Natural killer cell (primary cell): Measurements from ENCODE around the gene CD300H. TPM values are rescaled to one million over a fixed set of nuclear protein-coding genes. Genes with fewer than 3 reads are reported as not detected.
A peak's percentile ranks its signal among the peaks of the same experiment; 100 is the strongest.

Source experiments
- ATAC-seq, 3 donors: fragments of 150-1000 bp in 2 of 3; fragments of 200-7000 bp in 1 of 3; cut with Tn5 transposase; 1 replicate in 1 of 3; 2 replicates in 2 of 3; pipeline ENCODE4 v1.10.0; 2021; ENCODE audit warnings: mild to moderate bottlenecking in 2 of 3, moderate library complexity in 2 of 3
- DNase-seq, 2 donors: peaks; one replicate each; pipeline versions ENCODE4 v3.0.0 to v3.0.0-alpha.2; 2013 to 2021; ENCODE audit warnings: mixed read lengths in 1 of 2
- H3K27ac ChIP-seq: one replicate; pipeline ENCODE4 v1.5.1; 2013; ENCODE audit warnings: mild to moderate bottlenecking, low read length
- H3K27me3 ChIP-seq: one replicate; pipeline ENCODE4 v1.6.1; 2013; ENCODE audit warnings: low read length; ENCODE audit not compliant: control insufficient read depth, insufficient read depth
- H3K36me3 ChIP-seq: one replicate; pipeline ENCODE4 v1.6.1; 2013; ENCODE audit warnings: low read length; ENCODE audit not compliant: control insufficient read depth, insufficient read depth
- H3K4me1 ChIP-seq: one replicate; pipeline ENCODE4 v1.6.1; 2013; ENCODE audit warnings: low read length; ENCODE audit not compliant: control insufficient read depth, insufficient read depth
- H3K4me3 ChIP-seq: one replicate; pipeline ENCODE4 v1.5.1; 2013; ENCODE audit warnings: low read length
- H3K9me3 ChIP-seq: one replicate; pipeline ENCODE4 v1.6.1; 2013; ENCODE audit warnings: low read length; ENCODE audit not compliant: control insufficient read depth, insufficient read depth
- H3K27ac Mint-ChIP-seq, 2 donors: one replicate each; pipeline ENCODE4 v1.8.0; 2022; ENCODE audit warnings: mild to moderate bottlenecking in 2 of 2, mixed read lengths in 2 of 2, moderate library complexity in 1 of 2
- H3K27me3 Mint-ChIP-seq, 2 donors: one replicate each; pipeline ENCODE4 v1.8.0; 2022; ENCODE audit warnings: low read depth in 2 of 2, mixed read lengths in 2 of 2
- H3K36me3 Mint-ChIP-seq: one replicate; pipeline ENCODE4 v1.8.0; 2022; ENCODE audit warnings: mixed read lengths
- H3K4me1 Mint-ChIP-seq, 2 donors: one replicate each; pipeline ENCODE4 v1.8.0; 2022; ENCODE audit warnings: mixed read lengths in 2 of 2
- H3K4me3 Mint-ChIP-seq: one replicate; pipeline ENCODE4 v1.8.0; 2022; ENCODE audit warnings: mild to moderate bottlenecking, moderate library complexity, mixed read lengths
- H3K9me3 Mint-ChIP-seq, 2 donors: one replicate each; pipeline ENCODE4 v1.8.0; 2022; ENCODE audit warnings: mixed read lengths in 2 of 2
- WGBS: methylation state at CpG from one replicate; pipeline ENCODE4 v1.1.7; 2013; ENCODE audit warnings: missing lambda C conversion rate; ENCODE audit not compliant: insufficient coverage; 5-methylcytosine and 5-hydroxymethylcytosine counted together
- intact Hi-C: fragments of 100-400 bp; cut with micrococcal nuclease; formaldehyde crosslinking; loops from one replicate; pipeline ENCODE4 v1.14.2; 2022
- total RNA-seq, 4 donors: library from RNA; stranded (reverse); fragments of 120-200 nt in 1 of 4; gene quantifications; one replicate each; pipeline versions ENCODE4 v1.2.3 to v1.2.4, GENCODE V29; 2013 to 2022
- TF ChIP-seq, protein P1 (sequence below): fragments of 200-600 bp; IDR thresholded peaks from one replicate; pipeline ENCODE4 v1.8.0; 2022; ENCODE audit warnings: antibody characterized with exemption

Gene CD300H
- total RNA-seq, 3 donors from 2014 or later (not counting 1 experiment from before 2014, with no cell fraction given), result 0.90 to 9.3 TPM; not detected in 1

DNA sequence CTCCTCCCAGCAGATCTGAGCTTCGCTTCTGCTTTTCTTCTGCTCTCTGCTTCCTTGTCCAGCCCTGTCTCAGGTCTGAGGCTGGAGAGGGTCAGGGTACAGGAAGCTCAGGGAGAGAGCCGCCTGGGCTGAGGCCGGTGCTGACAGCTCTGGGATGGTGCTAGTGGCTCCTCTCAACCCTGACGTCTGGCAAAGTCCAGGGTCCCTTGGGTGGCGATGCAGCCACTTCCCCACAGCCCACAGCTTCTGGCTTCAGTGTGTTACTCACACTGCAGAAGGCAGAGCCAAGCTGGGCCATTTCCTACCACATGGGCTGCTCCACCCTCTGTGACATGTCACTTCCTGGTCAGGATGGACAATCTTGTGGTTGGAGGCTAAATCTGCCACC, 21.5 kb downstream of the CD300H start, which contains the start of gene CD300C:
CD300C (minus strand) TSS at position 273 of the 388 bp plus-strand sequence. CDS start 333 bp downstream, outside the sequence.
- DNase-seq, result peak in 1 of 2 donors; percentile 17
- H3K27ac ChIP-seq, result peak within 1 kb of the TSS; percentile 55
- H3K4me3 Mint-ChIP-seq, result peak within 1 kb of the TSS; percentile 78
- peak; percentile 77 to 84 (median 82) for ATAC-seq
- peaks cover 36 to 51% of the 10 kb centered on the region in 2 donors for H3K4me1 Mint-ChIP-seq
- TF ChIP-seq, protein P1, sequence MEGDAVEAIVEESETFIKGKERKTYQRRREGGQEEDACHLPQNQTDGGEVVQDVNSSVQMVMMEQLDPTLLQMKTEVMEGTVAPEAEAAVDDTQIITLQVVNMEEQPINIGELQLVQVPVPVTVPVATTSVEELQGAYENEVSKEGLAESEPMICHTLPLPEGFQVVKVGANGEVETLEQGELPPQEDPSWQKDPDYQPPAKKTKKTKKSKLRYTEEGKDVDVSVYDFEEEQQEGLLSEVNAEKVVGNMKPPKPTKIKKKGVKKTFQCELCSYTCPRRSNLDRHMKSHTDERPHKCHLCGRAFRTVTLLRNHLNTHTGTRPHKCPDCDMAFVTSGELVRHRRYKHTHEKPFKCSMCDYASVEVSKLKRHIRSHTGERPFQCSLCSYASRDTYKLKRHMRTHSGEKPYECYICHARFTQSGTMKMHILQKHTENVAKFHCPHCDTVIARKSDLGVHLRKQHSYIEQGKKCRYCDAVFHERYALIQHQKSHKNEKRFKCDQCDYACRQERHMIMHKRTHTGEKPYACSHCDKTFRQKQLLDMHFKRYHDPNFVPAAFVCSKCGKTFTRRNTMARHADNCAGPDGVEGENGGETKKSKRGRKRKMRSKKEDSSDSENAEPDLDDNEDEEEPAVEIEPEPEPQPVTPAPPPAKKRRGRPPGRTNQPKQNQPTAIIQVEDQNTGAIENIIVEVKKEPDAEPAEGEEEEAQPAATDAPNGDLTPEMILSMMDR, result no peak
- H3K9me3 Mint-ChIP-seq, result no peaks in the 10 kb centered on the region
- H3K36me3 ChIP-seq, result peaks cover 3% of the 10 kb centered on the region
- no peaks in the 10 kb centered on the region for H3K9me3 ChIP-seq
- H3K4me1 ChIP-seq, result peaks cover 52% of the 10 kb centered on the region
- intact Hi-C loops, result no loop called here
- H3K36me3 Mint-ChIP-seq, result no peaks in the 10 kb centered on the region
- 31% methylated on average over 5 of the region's 5 CpGs for WGBS
- H3K27ac Mint-ChIP-seq, result peak within 1 kb of the TSS; percentile 43 to 81
- peaks cover 0 to 2% of the 10 kb centered on the region in 2 donors for H3K27me3 Mint-ChIP-seq
- peak within 1 kb of the TSS; percentile 22 for H3K4me3 ChIP-seq
- H3K27me3 ChIP-seq, result no peaks in the 10 kb centered on the region

DNA sequence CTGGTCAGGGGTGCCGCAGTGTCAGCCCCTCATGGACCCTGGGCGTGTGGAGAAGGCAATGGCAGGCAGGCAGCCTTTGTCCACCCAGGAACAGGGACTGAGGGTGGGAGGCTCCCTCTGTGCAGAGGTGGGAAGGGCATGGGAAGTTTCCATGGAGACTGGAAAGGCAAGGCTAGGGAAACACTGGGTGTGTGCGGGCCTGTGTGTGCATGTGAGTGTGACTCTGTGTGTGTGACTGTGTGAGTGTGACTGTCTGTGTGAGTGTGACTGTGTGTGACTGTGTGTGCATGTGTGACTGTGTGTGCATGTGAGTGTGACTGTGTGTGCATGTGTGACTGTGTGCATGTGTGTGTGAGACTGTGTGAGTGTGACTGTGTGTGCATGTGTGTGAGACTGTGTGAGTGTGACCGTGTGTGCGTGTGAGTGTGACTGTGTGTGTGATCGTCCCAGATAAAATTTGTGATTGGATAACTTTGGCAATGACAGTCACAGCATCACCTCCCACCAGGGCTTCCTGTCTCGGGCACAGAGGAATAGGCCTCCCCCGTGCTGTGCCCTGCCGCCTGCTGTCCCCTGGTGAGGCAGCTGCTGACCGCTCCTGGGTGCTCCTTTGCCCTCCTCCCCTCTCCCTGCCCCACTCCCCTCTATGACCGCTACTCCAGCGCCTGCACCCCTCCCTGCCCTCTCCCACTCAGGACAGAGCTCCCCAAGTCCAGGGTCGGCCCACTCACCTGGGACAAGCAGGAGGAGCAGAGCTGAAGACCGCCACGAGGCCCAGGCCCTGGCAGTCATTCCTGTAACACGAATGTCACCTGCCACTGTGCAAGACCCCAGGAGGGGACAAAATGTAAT, 22.1 kb downstream of the CD300H start:
- Mint-ChIP-seq H3K27me3 (peaks cover 0 to 2% of the 10 kb centered on the region in 2 donors), H3K4me3 (peak overlapping the region; percentile 78), H3K9me3 (no peaks in the 10 kb centered on the region), H3K4me1 (peaks cover 36 to 51% of the 10 kb centered on the region in 2 donors), H3K27ac (peak overlapping the region; percentile 43 to 81), H3K36me3 (no peaks in the 10 kb centered on the region)
- no peaks in the 10 kb centered on the region for H3K9me3 ChIP-seq
- WGBS, result 68% methylated on average over 16 of the region's 16 CpGs
- peak overlapping the region; percentile 22 for H3K4me3 ChIP-seq
- TF ChIP-seq, protein P1, result no peak
- H3K36me3 ChIP-seq, result peaks cover 3% of the 10 kb centered on the region
- DNase-seq (no peak), ATAC-seq (peak in 2 of 3 donors; percentile 36 to 47)
- intact Hi-C loops, result no loop called here
- H3K27me3 ChIP-seq, result no peaks in the 10 kb centered on the region
- peak overlapping the region; percentile 55 for H3K27ac ChIP-seq
- peaks cover 52% of the 10 kb centered on the region for H3K4me1 ChIP-seq

DNA sequence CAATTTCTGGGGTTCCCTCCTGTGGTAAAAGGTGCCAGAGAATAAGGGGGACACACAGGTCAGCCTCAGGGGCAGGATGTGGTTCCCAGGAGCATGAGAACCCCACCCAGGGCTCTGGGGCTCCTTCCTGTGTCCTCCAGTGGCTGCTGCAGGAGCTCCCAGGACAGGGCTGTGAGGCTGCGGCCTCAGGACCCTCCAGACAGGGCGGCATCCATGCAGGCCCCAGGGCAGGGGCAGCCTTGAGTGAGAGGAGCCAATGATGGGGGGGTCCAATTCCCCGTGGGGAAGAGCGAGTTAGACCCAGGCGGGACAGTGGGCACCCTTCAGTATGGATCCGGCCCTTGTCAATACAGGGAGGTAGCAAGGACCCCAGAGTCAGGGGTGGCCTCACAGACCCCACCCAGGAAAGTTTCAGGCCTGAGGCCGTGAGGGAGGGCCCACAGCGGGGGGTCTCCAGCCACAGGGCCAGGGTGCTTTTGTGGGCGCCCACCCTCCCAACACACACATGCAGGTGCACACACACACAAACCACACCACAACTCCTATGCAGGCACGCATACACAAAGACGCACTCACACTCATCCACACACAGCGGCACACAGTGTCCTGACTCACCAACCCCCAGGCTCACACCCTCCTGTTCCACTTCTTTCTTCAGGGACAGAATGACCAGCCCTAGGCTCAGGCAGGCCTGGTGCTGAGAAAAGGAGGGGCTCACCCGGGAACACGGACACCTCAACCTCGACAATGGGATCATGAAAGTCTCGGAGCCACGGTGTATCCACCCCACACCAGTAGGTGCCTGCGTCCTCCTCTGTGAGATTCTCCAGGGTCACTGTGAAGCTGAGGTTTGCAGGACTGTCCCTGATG, 23.2 kb downstream of the CD300H start:
- TF ChIP-seq, protein P1, result no peak
- H3K4me1 Mint-ChIP-seq, result peaks cover 36 to 55% of the 10 kb centered on the region in 2 donors
- H3K27me3 ChIP-seq, result no peaks in the 10 kb centered on the region
- ATAC-seq (no peak), DNase-seq (no peak)
- no peaks in the 10 kb centered on the region for H3K36me3 Mint-ChIP-seq
- peak overlapping the region; percentile 78 for H3K4me3 Mint-ChIP-seq
- no peaks in the 10 kb centered on the region for H3K9me3 ChIP-seq
- H3K27ac Mint-ChIP-seq, result peak overlapping the region in 1 of 2 donors; percentile 81
- peaks cover 0 to 4% of the 10 kb centered on the region in 2 donors for H3K27me3 Mint-ChIP-seq
- intact Hi-C loops, result no loop called here
- H3K36me3 ChIP-seq, result peaks cover 3% of the 10 kb centered on the region
- 93% methylated on average over 18 of the region's 18 CpGs for WGBS
- H3K27ac ChIP-seq, result no peak overlapping the region
- peaks cover 52% of the 10 kb centered on the region for H3K4me1 ChIP-seq
- no peak overlapping the region for H3K4me3 ChIP-seq
- no peaks in the 10 kb centered on the region for H3K9me3 Mint-ChIP-seq
